KOPT-K1 (cell line): ENCODE results near the gene GPR146.
"Not testable (repeated sequence)": the region's sequence is repeated elsewhere in the genome, so short reads cannot be mapped to it uniquely, and the experiment has no call there.

Source experiments
- H3K27ac ChIP-seq: fragments of 200-600 bp; sonication (generic); 2 replicates; pipeline ENCODE4 v1.5.1; 2016; ENCODE audit warnings: antibody characterized with exemption, mild to moderate bottlenecking, low read depth, low read length; ENCODE audit not compliant: poor library complexity, severe bottlenecking
- H3K36me3 ChIP-seq: fragments of 200-600 bp; sonication (generic); 2 replicates; pipeline ENCODE4 v1.5.1; 2017; ENCODE audit warnings: antibody characterized with exemption, mild to moderate bottlenecking, low read length, moderate library complexity; ENCODE audit not compliant: insufficient read depth
- H3K9me3 ChIP-seq: fragments of 200-600 bp; sonication (generic); 2 replicates; pipeline ENCODE4 v1.5.1; 2017; ENCODE audit warnings: antibody characterized with exemption, low read length, mild to moderate bottlenecking; ENCODE audit not compliant: insufficient read depth, poor library complexity, severe bottlenecking

Gene GPR146

GRCh38 chr7:1065263-1065584 lies 20.9 kb downstream of the GPR146 start:
- no peaks in the 10 kb centered on the region for H3K36me3 ChIP-seq
- no peaks in the 10 kb centered on the region for H3K9me3 ChIP-seq
- H3K27ac ChIP-seq = no peak overlapping the region

GRCh38 chr7:1065585-1066241 lies 21.4 kb downstream of the GPR146 start:
- H3K9me3 ChIP-seq = peaks cover 5% of the 10 kb centered on the region
- no peaks in the 10 kb centered on the region for H3K36me3 ChIP-seq
- H3K27ac ChIP-seq = no peak overlapping the region

- peaks cover 6% of the 10 kb centered on the region for H3K9me3 ChIP-seq
- H3K36me3 ChIP-seq = no peaks in the 10 kb centered on the region
- no peak overlapping the region for H3K27ac ChIP-seq
Observed at GRCh38 chr7:1066242-1066588, 21.9 kb downstream of the GPR146 start.

GRCh38 chr7:1068013-1068412 lies 23.7 kb downstream of the GPR146 start:
- Histone ChIP-seq H3K27ac (no peak overlapping the region), H3K36me3 (no peaks in the 10 kb centered on the region), H3K9me3 (peaks cover 6% of the 10 kb centered on the region)

DNA sequence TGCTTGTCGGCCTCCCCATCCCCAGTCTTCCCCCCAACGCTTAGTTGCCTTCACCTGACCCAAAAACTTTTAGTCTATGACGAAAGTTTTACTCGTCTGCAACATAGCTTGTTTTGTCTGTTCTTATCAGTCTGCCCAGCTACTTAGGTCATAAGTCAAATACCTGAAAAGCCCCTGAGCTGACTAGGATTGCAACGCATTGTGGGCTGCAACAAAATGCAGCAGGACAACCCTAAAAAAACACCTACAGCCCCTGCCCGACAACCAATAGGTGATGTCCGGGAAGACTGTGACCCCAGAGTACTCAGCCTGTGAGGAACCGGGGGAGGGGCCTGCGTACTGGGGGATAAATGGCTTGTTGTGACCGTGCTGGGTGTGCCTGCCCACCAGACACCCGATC lies 24.3 kb downstream of the GPR146 start:
- Histone ChIP-seq H3K27ac (no peak overlapping the region), H3K36me3 (no peaks in the 10 kb centered on the region)

DNA sequence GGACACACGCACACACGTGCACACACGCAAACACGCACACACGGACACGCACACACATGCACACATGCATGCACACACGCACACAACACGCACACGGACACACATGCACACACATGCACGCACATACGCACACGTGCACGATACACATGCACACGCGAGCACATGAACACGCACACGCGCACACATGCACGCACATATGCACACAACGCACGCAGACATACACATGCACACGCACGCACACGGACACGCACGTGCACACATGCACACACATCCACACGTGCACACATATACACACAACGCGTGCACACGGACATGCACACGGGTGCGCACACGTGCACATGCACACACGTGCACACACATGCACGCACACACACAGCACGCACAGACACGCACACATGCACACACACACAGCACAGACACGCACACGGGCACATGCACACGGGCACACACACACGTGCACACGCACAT lies 26.2 kb downstream of the GPR146 start:
- Histone ChIP-seq H3K36me3 (no peaks in the 10 kb centered on the region), H3K27ac (no peak overlapping the region), H3K9me3 (peaks cover 6% of the 10 kb centered on the region)

More for the DNA sequence above, 24.3 kb downstream of the GPR146 start:
- H3K9me3 ChIP-seq = peaks cover 6% of the 10 kb centered on the region

GRCh38 chr7:1071731-1072254 lies 27.4 kb downstream of the GPR146 start:
- Histone ChIP-seq H3K36me3 (no peaks in the 10 kb centered on the region), H3K9me3 (peaks cover 6% of the 10 kb centered on the region), H3K27ac (no peak overlapping the region)

DNA sequence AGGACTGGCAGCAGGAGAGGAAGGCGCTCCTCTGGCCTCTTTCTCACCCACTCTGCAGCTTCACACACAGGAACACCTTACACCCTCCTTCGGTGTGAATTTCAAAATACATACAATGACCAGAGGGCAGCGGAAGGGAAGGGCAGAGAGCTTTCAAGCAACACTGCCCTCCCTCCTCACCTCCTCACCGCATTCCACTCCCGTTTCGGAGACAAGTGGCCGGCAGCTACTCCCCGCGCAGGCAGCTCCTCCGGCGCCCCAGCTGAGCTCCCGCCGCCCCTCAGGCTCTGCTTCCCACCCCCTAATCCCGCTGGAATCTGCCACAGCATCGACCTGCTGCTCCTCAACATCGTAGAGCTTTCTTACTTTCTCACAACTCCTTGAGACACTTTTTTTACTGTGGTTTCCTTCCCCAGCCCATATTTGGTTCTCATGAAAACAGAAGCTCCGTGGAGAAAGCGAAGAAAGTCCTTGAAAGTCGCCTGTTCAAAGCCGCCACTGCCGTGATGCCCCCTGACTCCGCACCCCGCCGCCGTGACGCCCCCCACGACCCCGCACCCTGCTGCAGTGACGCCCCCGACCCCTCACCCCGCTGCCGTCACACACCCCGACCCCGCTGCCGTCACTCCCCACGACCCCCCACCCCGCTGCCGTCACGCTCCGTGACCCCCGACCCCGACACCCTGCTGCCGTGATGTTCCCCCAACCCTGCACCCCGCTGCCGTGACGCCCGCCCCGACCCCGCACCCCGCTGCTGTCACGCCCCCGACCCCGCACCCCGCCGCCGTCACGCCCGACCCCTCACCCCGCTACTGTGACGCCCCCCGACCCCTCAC lies 29.0 kb downstream of the GPR146 start:
- Histone ChIP-seq H3K9me3 (peaks cover 6% of the 10 kb centered on the region), H3K27ac (no peak overlapping the region)

DNA sequence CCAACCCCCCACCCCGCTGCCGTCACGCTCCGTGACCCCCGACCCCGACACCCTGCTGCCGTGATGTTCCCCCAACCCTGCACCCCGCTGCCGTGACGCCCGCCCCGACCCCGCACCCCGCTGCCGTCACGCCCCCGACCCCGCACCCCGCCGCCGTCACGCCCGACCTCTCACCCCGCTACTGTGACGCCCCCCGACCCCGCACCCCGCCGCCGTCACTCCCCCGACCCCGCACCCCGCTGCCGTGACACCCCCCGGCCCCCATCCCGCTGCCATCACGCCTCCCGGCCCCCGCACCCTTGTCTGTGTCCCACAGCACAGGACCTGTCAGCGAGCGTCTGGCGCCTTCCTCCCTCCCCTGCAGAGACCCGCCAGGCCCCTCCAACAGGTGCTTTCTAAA lies 29.7 kb downstream of the GPR146 start:
- H3K9me3 ChIP-seq, H3K27ac ChIP-seq, H3K36me3 ChIP-seq: not testable (repeated sequence)

More for the DNA sequence above, 29.0 kb downstream of the GPR146 start:
- no peaks in the 10 kb centered on the region for H3K36me3 ChIP-seq

- H3K27ac ChIP-seq = no peak overlapping the region
- no peaks in the 10 kb centered on the region for H3K36me3 ChIP-seq
- H3K9me3 ChIP-seq = peaks cover 6% of the 10 kb centered on the region
Observed at GRCh38 chr7:1074593-1075431, 30.5 kb downstream of the GPR146 start.

DNA sequence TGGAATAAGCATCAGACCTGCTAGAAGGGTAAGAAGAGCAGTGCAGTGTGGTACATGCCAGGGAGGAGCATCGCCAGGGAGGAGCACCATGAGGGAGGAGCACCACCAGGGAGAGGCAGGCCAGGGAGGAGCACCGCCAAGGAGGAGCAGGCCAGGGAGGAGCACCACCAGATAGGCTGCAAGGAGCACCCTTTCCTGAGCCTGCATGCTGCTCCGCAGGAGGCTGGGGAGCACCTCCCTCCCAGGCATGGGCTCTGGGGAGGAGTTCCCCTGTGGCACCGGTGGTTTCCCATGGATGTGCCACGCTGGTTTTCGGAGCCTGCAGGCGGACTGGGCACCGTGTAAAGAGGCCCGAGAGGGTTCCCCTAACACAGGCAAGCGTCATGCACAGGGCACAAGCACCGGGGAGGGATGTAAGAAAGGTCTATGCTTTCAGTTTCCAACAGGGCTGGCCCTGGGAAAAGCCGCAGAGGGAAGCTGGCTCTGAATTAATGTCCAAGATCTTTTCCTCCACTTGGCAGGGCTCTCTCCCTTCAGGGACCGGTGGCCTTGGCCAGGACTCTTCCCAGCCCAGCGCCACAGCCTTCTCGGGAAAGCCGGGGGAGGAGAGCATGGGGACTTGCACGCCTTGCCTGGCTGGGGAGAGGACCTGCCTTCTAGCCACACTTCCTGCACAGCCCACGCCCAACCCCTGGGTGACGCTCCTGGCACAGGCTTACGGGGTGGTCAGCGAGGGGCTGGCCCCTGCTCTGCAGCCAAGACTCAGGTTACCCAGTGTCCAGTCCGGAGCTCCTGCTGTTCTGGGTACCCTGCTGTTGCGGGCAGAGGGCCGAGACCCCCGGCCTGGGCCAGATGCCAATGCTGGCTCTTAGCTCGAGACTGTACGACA lies 32.1 kb downstream of the GPR146 start:
- no peaks in the 10 kb centered on the region for H3K36me3 ChIP-seq
- no peak overlapping the region for H3K27ac ChIP-seq
- H3K9me3 ChIP-seq = no peaks in the 10 kb centered on the region

- no peak overlapping the region for H3K27ac ChIP-seq
- no peaks in the 10 kb centered on the region for H3K9me3 ChIP-seq
Observed at GRCh38 chr7:1078519-1078918, 34.2 kb downstream of the GPR146 start.

GRCh38 chr7:1078985-1079384 lies 34.6 kb downstream of the GPR146 start:
- Histone ChIP-seq H3K27ac (no peak overlapping the region), H3K9me3 (no peaks in the 10 kb centered on the region), H3K36me3 (no peaks in the 10 kb centered on the region)

More at GRCh38 chr7:1078519-1078918, 34.2 kb downstream of the GPR146 start:
- H3K36me3 ChIP-seq = no peaks in the 10 kb centered on the region

DNA sequence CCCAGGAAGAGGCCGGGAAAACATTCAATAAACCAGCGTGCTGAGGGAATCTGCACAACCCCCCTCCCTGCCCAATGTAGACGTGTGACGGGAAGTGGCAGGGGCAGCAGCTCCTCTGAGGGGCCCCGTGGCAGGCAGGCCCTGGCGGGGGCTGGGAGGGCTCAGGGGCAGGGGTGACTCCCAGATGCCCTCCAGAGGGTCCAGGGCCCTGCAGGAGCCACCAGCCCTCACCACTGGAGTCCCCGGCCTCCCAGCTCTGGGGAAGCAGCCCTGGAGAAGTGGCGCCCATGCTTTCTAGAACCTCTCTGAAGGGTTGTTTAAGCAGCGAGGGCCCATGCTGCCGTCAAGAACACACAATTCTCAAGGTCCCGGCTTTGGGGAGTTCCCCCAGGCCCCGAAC lies 35.2 kb downstream of the GPR146 start:
- Histone ChIP-seq H3K27ac (no peak overlapping the region), H3K9me3 (no peaks in the 10 kb centered on the region), H3K36me3 (no peaks in the 10 kb centered on the region)
